Activated CD4-positive, alpha-beta T cell treated with anti-CD3 and anti-CD28 coated beads, Interleukin-2, amount 10 ng/mL, durations not matched to agents 7 days and 5 days (primary cell): ENCODE measurements around the gene DENND1A. TPM values are rescaled to one million over a fixed set of nuclear protein-coding genes. Genes with fewer than 3 reads are reported as not detected.
"Not testable (repeated sequence)": the region's sequence is repeated elsewhere in the genome, so short reads cannot be mapped to it uniquely, and the experiment has no call there.

Experiments used
- CTCF ChIA-PET: fragments of 350-600 bp; sonication (Branson Sonifier 250); formaldehyde crosslinking; loops from one replicate; lab custom pipeline; 2021; ENCODE audit warnings: antibody characterized with exemption; lab: Charles Lee
- POLR2A ChIA-PET: fragments of 350-600 bp; sonication (Branson Sonifier 250); formaldehyde crosslinking; loops from one replicate; lab custom pipeline; 2021; ENCODE audit warnings: antibody characterized with exemption; lab: Charles Lee
- DNase-seq: peaks from one replicate; pipeline ENCODE4 v3.0.0-alpha.2; 2020
- H3K27ac Mint-ChIP-seq: one replicate; pipeline ENCODE4 v1.8.0; 2021; ENCODE audit warnings: mild to moderate bottlenecking, moderate library complexity, mixed read lengths
- H3K27me3 Mint-ChIP-seq: one replicate; pipeline ENCODE4 v1.8.0; 2021; ENCODE audit warnings: mixed read lengths
- H3K36me3 Mint-ChIP-seq: one replicate; pipeline ENCODE4 v1.8.0; 2021; ENCODE audit warnings: low read depth, mixed read lengths
- H3K4me1 Mint-ChIP-seq: one replicate; pipeline ENCODE4 v1.8.0; 2021; ENCODE audit warnings: mixed read lengths
- H3K4me3 Mint-ChIP-seq: one replicate; pipeline ENCODE4 v1.8.0; 2021; ENCODE audit warnings: mild to moderate bottlenecking, moderate library complexity, mixed read lengths
- H3K9me3 Mint-ChIP-seq: one replicate; pipeline ENCODE4 v1.8.0; 2021; ENCODE audit warnings: mixed read lengths
- total RNA-seq, 2 experiments: library from RNA; stranded (reverse); gene quantifications; one replicate each; pipeline ENCODE4 v1.2.3, GENCODE V29; 2021

Gene DENND1A
- total RNA-seq, 2 experiments from 2014 or later: 15.5 to 21.2 TPM

GRCh38 chr9:123943671-123944070 is 13.7 kb upstream of the DENND1A start:
- Mint-ChIP-seq H3K27me3 (no peaks in the 10 kb centered on the region), H3K4me3 (no peak overlapping the region), H3K4me1 (no peaks in the 10 kb centered on the region), H3K27ac (no peak overlapping the region), H3K36me3 (no peaks in the 10 kb centered on the region), H3K9me3 (no peaks in the 10 kb centered on the region)
- CTCF ChIA-PET: interaction anchor here (0.6 to 1.4 kb wide), 3 partner anchors 12 to 605 kb away, joined by 3 to 4 read pairs (median 3); no protein-coding TSS in a partner anchor
- POLR2A ChIA-PET: no interaction called here
- DNase-seq: no peak

- Mint-ChIP-seq H3K9me3 (no peaks in the 10 kb centered on the region), H3K36me3 (no peaks in the 10 kb centered on the region), H3K4me3 (no peak overlapping the region), H3K27me3 (no peaks in the 10 kb centered on the region), H3K27ac (no peak overlapping the region), H3K4me1 (no peaks in the 10 kb centered on the region)
- POLR2A ChIA-PET: no interaction called here
- CTCF ChIA-PET: no interaction called here
- no peak for DNase-seq
Observed at GRCh38 chr9:123942542-123942941, 12.6 kb upstream of the DENND1A start.

DNA sequence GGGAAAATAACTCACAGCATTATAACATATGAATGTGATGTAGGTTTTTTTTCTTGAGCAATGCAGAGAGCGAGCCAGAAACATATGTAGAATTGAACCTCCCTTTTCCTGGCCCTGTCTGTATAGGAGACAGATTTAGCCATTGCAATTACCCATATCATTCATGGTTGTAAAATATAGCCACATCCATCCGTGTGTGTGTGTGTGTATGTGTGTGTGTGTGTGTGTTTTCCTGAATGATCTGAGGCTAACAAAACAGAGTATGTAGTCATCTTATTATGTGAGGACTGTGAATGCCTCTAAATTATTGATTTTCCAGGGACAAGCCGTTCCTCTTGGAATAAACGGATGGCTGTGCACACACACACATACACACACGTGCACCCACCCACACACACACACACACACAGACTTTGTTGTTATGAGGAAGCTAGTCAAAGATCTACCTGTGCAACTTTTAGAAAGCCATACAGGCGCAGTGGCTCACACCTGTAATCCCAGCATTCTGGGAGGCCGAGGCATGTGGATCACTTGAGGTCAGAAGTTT is 11.7 kb upstream of the DENND1A start:
- Mint-ChIP-seq H3K36me3 (no peaks in the 10 kb centered on the region), H3K9me3 (no peaks in the 10 kb centered on the region), H3K27ac (no peak overlapping the region), H3K27me3 (no peaks in the 10 kb centered on the region), H3K4me1 (no peaks in the 10 kb centered on the region), H3K4me3 (no peak overlapping the region)
- ChIA-PET CTCF (no interaction called here), POLR2A (no interaction called here)
- no peak for DNase-seq

GRCh38 chr9:123940721-123941523 is 11.0 kb upstream of the DENND1A start:
- CTCF ChIA-PET: no interaction called here
- peak overlapping the region; percentile 7 for H3K27ac Mint-ChIP-seq
- POLR2A ChIA-PET: no interaction called here
- DNase-seq: no peak
- H3K4me3 Mint-ChIP-seq: no peak overlapping the region
- H3K27me3 Mint-ChIP-seq: peaks cover 6% of the 10 kb centered on the region
- no peaks in the 10 kb centered on the region for H3K36me3 Mint-ChIP-seq
- no peaks in the 10 kb centered on the region for H3K4me1 Mint-ChIP-seq
- no peaks in the 10 kb centered on the region for H3K9me3 Mint-ChIP-seq

GRCh38 chr9:123938401-123938800 is 8.5 kb upstream of the DENND1A start:
- ChIA-PET CTCF (interaction anchor here (1.1 kb wide), 1 partner anchor 86 kb away, joined by 3 read pairs; no protein-coding TSS in a partner anchor), POLR2A (no interaction called here)
- H3K36me3 Mint-ChIP-seq: no peaks in the 10 kb centered on the region
- peaks cover 25% of the 10 kb centered on the region for H3K27me3 Mint-ChIP-seq
- no peaks in the 10 kb centered on the region for H3K4me1 Mint-ChIP-seq
- H3K27ac Mint-ChIP-seq: no peak overlapping the region
- no peak overlapping the region for H3K4me3 Mint-ChIP-seq
- H3K9me3 Mint-ChIP-seq: no peaks in the 10 kb centered on the region
- no peak for DNase-seq

DNA sequence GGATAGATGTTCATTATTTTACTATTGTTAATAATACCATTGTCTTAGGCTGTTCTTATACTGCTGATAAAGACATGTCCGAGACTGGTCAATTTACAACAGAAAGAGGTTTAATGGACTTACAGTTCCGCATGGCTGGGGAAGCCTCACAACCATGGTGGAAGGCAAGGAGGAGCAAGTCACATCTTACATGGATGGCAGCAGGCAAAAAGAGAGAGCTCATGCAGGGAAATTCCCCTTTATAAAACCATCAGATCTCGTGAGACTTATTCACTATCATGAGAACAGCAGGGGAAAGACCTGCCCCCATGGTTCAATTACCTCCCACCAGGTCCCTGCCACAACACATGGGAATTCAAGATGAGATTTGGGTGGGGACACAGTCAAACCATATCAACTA is 6.6 kb upstream of the DENND1A start:
- H3K4me3 Mint-ChIP-seq, H3K9me3 Mint-ChIP-seq, H3K4me1 Mint-ChIP-seq, H3K27ac Mint-ChIP-seq, H3K36me3 Mint-ChIP-seq, DNase-seq: not testable (repeated sequence)
- CTCF ChIA-PET: interaction anchor here (1.1 kb wide), 1 partner anchor 58 kb away, joined by 3 read pairs; no protein-coding TSS in a partner anchor
- peaks cover 30% of the 10 kb centered on the region for H3K27me3 Mint-ChIP-seq
- POLR2A ChIA-PET: interaction anchor here (0.6 kb wide), 1 partner anchor 1125 kb away, joined by 4 read pairs; no protein-coding TSS in a partner anchor

GRCh38 chr9:123933440-123934212 is 3.7 kb upstream of the DENND1A start:
- Mint-ChIP-seq H3K4me1 (peaks cover 12% of the 10 kb centered on the region), H3K27ac (no peak overlapping the region), H3K27me3 (peaks cover 30% of the 10 kb centered on the region), H3K9me3 (no peaks in the 10 kb centered on the region), H3K4me3 (no peak overlapping the region), H3K36me3 (no peaks in the 10 kb centered on the region)
- ChIA-PET POLR2A (no interaction called here), CTCF (no interaction called here)
- no peak for DNase-seq

GRCh38 chr9:123929177-123929869 is 603 bp downstream of the DENND1A start:
- H3K36me3 Mint-ChIP-seq: peaks cover 3% of the 10 kb centered on the region
- peaks cover 11% of the 10 kb centered on the region for H3K27me3 Mint-ChIP-seq
- H3K4me3 Mint-ChIP-seq: peak overlapping the region; percentile 77
- peaks cover 39% of the 10 kb centered on the region for H3K4me1 Mint-ChIP-seq
- peak; percentile 36 for DNase-seq
- CTCF ChIA-PET: no interaction called here
- POLR2A ChIA-PET: no interaction called here
- H3K27ac Mint-ChIP-seq: peak overlapping the region; percentile 28
- no peaks in the 10 kb centered on the region for H3K9me3 Mint-ChIP-seq

DNA sequence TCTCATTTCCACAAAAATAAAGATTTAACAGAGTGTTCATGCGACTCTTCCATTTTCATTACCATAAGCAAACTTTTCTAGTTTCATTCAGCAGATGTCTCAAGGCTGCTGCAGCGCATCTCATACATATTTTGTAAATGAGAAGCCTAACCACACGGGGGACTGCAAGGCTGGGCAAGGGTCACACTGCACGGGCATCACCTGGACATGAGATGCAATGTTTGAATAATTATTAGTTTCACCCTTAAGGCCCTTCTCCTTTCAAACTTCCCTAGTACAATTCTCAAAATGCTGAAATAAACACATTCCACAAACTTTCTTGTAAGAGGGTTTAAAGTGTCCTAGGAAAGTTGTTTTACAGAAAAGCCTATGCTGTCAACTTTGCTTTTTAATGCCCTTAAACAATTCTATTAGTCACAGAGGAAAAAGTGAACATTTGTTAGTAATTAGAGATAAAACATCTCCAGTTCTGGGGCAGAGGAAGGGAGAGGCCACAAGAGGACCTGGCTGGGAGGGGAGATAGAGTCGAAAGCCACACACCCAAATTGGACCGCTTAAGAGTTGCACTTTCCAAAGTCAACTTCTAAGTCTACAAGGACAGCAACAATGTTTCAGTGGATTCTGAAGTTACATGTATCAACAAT is 1.3 kb downstream of the DENND1A start:
- H3K27ac Mint-ChIP-seq: peak overlapping the region; percentile 28
- peaks cover 39% of the 10 kb centered on the region for H3K4me1 Mint-ChIP-seq
- H3K9me3 Mint-ChIP-seq: peaks cover 5% of the 10 kb centered on the region
- H3K4me3 Mint-ChIP-seq: peak overlapping the region; percentile 77
- H3K36me3 Mint-ChIP-seq: peaks cover 6% of the 10 kb centered on the region
- ChIA-PET CTCF (no interaction called here), POLR2A (no interaction called here)
- H3K27me3 Mint-ChIP-seq: peaks cover 7% of the 10 kb centered on the region
- peak; percentile 8 for DNase-seq

DNA sequence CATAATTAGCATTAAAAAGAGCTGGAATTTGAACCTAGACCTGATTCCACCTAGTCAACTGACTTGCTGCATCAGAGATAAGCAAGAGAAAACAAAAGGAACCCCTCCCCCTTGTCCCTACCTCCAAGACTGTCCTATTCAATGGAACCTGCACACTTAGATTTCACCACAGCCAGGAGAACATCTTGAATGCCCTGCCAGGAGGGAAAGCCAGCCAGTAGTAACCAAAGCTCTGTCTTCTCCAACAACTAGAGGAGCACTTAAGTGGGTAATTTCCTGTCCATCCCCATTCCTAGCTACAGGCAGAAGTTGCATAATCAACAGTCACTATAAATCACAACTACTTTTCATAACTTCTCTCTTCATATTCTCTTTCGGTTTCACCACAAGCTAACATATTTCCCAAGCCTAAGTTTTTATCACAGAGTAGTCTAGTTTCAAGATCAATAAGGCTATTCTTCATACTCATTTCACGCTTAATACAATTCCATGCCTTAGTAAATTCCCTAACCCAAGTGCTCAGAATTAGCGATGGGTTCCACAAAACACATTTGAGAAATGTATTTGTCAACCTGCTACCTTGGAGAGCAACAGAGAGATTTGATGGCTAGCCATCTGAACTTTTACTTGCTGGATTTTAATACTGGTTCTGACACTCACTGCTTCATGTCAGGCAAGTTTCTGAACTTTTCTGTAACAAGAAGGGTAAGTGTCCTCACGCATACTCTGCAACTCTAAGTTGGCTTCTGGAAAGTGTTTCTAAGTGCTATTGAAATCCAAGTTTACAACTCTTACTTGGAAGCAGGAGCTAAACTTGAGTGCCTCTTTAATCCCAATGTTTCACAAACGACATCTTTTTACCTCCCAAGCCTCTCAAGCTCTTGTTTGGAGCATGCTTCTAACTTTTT is 2.0 kb downstream of the DENND1A start:
- H3K27me3 Mint-ChIP-seq: peaks cover 4% of the 10 kb centered on the region
- peaks cover 39% of the 10 kb centered on the region for H3K4me1 Mint-ChIP-seq
- peak overlapping the region; percentile 77 for H3K4me3 Mint-ChIP-seq
- H3K9me3 Mint-ChIP-seq: peaks cover 6% of the 10 kb centered on the region
- ChIA-PET CTCF (no interaction called here), POLR2A (no interaction called here)
- H3K27ac Mint-ChIP-seq: no peak overlapping the region
- peaks cover 8% of the 10 kb centered on the region for H3K36me3 Mint-ChIP-seq
- DNase-seq: no peak

- peaks cover 8% of the 10 kb centered on the region for H3K36me3 Mint-ChIP-seq
- ChIA-PET CTCF (no interaction called here), POLR2A (no interaction called here)
- peaks cover 39% of the 10 kb centered on the region for H3K4me1 Mint-ChIP-seq
- H3K4me3 Mint-ChIP-seq: no peak overlapping the region
- no peak for DNase-seq
- H3K27me3 Mint-ChIP-seq: peaks cover 2% of the 10 kb centered on the region
- peaks cover 6% of the 10 kb centered on the region for H3K9me3 Mint-ChIP-seq
- no peak overlapping the region for H3K27ac Mint-ChIP-seq
Observed at GRCh38 chr9:123926941-123927340, 3.0 kb downstream of the DENND1A start.
